Activated T-cell treated with anti-CD3 and anti-CD28 coated beads, Interleukin-2, amount 50 U/mL, for 24 hours (primary cell): ENCODE results near the gene HSPB3.
"Not testable (repeated sequence)": the region's sequence is repeated elsewhere in the genome, so short reads cannot be mapped to it uniquely, and the experiment has no call there.

Experiments
- DNase-seq: peaks from one replicate; pipeline ENCODE4 v3.0.0-alpha.2; 2020
- H3K27ac Mint-ChIP-seq: 2 replicates; pipeline ENCODE4 v1.8.0; 2020; ENCODE audit warnings: mild to moderate bottlenecking, mixed read lengths
- H3K27me3 Mint-ChIP-seq: 2 replicates; pipeline ENCODE4 v1.8.0; 2020; ENCODE audit warnings: mixed read lengths
- H3K36me3 Mint-ChIP-seq: 2 replicates; pipeline ENCODE4 v1.8.0; 2020; ENCODE audit warnings: low read depth, mixed read lengths
- H3K4me1 Mint-ChIP-seq: 2 replicates; pipeline ENCODE4 v1.8.0; 2020; ENCODE audit warnings: low read depth, mixed read lengths
- H3K4me3 Mint-ChIP-seq: 2 replicates; pipeline ENCODE4 v1.8.0; 2020; ENCODE audit warnings: mild to moderate bottlenecking, moderate library complexity, mixed read lengths
- H3K9me3 Mint-ChIP-seq: 2 replicates; pipeline ENCODE4 v1.8.0; 2020; ENCODE audit warnings: mixed read lengths

The HSPB3 gene

GRCh38 chr5:54471398-54471797 is 15.9 kb downstream of the HSPB3 start:
- DNase-seq, result no peak
- Mint-ChIP-seq H3K27me3 (no peaks in the 10 kb centered on the region), H3K27ac (no peak overlapping the region), H3K4me3 (no peak overlapping the region), H3K9me3 (no peaks in the 10 kb centered on the region), H3K36me3 (no peaks in the 10 kb centered on the region), H3K4me1 (peaks cover 6% of the 10 kb centered on the region)

DNA sequence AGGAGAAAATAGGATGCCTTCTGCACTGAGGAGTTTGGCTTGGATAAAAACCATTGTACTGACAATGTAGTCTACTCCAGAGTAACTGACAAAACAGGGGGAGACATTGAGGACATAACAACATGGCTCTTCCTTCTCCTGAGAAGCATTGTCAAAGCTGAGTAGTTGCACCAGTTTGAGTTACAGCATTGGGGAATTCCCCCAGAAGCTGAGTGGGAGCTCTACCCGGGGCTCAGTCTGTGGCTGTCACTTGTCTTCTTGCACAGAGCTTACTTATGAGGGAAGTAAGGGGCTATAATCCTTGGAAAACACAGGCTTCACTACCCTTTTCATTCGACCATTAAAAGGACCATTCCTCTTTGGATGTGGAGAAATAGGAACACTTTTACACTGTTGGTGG is 21.2 kb downstream of the HSPB3 start:
- no peak for DNase-seq
- Mint-ChIP-seq H3K27me3 (peaks cover 17% of the 10 kb centered on the region), H3K4me1 (no peaks in the 10 kb centered on the region), H3K27ac (no peak overlapping the region), H3K4me3 (no peak overlapping the region), H3K36me3 (no peaks in the 10 kb centered on the region), H3K9me3 (no peaks in the 10 kb centered on the region)

- H3K4me3 Mint-ChIP-seq, result no peak overlapping the region
Measured at GRCh38 chr5:54477941-54478478, 22.5 kb downstream of the HSPB3 start.

GRCh38 chr5:54480296-54480695 is 24.8 kb downstream of the HSPB3 start:
- Mint-ChIP-seq H3K9me3 (no peaks in the 10 kb centered on the region), H3K4me1 (no peaks in the 10 kb centered on the region), H3K36me3 (no peaks in the 10 kb centered on the region), H3K4me3 (no peak overlapping the region), H3K27ac (no peak overlapping the region), H3K27me3 (peaks cover 23% of the 10 kb centered on the region)
- no peak for DNase-seq

More at GRCh38 chr5:54477941-54478478, 22.5 kb downstream of the HSPB3 start:
- no peaks in the 10 kb centered on the region for H3K4me1 Mint-ChIP-seq
- H3K9me3 Mint-ChIP-seq, result no peaks in the 10 kb centered on the region
- peaks cover 23% of the 10 kb centered on the region for H3K27me3 Mint-ChIP-seq
- H3K36me3 Mint-ChIP-seq, result no peaks in the 10 kb centered on the region
- H3K27ac Mint-ChIP-seq, result no peak overlapping the region
- DNase-seq, result no peak

DNA sequence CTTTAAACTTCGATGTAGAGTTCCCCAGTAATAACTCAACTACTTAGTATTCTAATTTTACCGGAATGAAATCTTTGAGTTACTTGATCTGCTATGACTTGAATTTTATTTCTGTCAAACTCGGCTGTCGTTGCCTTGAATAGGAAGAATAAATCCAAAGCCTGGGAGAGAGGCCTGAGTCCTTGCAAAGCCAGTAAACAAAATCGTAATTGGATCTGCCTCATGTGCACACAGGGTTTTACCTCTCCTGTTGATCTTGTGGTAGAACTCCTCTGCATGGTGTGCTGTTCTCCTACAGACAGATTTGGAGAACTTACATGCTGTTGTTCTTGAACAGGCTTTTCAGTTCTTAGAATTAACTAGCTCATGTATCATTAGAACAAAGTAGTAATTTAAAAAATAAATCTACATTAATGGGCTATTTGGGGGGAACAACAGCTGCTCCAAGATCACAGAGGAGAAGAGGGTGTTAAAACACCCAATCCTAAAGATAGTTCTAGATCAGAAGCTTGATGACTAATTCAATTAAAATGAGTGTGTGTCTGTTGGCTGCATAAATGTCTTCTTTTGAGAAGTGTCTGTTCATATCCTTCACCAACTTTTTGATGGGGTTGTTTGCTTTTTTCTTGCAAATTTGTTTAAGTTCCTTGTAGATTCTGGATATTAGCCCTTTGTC is 28.9 kb downstream of the HSPB3 start:
- no peak for DNase-seq
- H3K4me1 Mint-ChIP-seq, result no peaks in the 10 kb centered on the region
- H3K27me3 Mint-ChIP-seq, result peaks cover 18% of the 10 kb centered on the region
- H3K27ac Mint-ChIP-seq, result no peak overlapping the region
- H3K36me3 Mint-ChIP-seq, result no peaks in the 10 kb centered on the region
- H3K4me3 Mint-ChIP-seq, result no peak overlapping the region
- no peaks in the 10 kb centered on the region for H3K9me3 Mint-ChIP-seq

GRCh38 chr5:54485659-54486058 is 30.2 kb downstream of the HSPB3 start:
- H3K4me1 Mint-ChIP-seq, H3K4me3 Mint-ChIP-seq, DNase-seq, H3K9me3 Mint-ChIP-seq, H3K27ac Mint-ChIP-seq, H3K36me3 Mint-ChIP-seq: not testable (repeated sequence)
- H3K27me3 Mint-ChIP-seq, result peaks cover 11% of the 10 kb centered on the region

DNA sequence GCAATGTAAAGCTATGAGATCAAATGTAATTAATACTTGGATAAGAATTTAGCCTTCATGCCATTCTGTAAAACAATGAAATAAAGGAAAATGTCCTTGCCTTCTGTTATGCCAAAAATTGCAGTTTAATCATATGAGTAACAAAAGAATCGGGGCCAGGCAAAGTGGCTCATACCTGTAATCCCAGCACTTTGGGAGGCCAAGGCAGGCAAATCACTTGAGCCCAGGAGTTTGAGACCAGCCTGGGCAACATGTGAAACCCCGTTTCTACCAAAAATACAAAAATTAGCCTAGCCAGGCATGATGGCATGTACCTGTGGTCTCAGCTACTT is 34.1 kb downstream of the HSPB3 start:
- H3K4me3 Mint-ChIP-seq, DNase-seq, H3K27ac Mint-ChIP-seq, H3K36me3 Mint-ChIP-seq, H3K9me3 Mint-ChIP-seq, H3K27me3 Mint-ChIP-seq, H3K4me1 Mint-ChIP-seq: not testable (repeated sequence)

DNA sequence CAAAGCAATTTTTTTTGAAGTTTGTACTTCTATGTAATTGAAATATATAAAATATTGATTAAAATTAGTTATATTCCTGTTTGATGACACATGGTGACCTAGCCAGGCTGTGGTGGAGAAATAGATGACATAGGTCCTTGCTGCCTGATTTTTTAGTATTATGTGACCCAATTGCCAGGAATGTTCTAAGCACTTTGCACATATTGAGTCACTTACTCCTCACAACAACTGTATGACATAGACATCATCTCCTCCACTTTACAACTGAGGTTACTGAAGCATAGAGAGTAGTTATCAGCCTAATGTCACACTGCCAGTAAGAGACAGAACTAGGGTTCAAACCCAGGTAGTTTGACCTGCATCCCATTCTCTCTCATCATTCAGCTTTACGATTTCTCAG is 35.8 kb downstream of the HSPB3 start:
- no peak for DNase-seq
- H3K4me3 Mint-ChIP-seq, result no peak overlapping the region
- peaks cover 5% of the 10 kb centered on the region for H3K27me3 Mint-ChIP-seq
- H3K27ac Mint-ChIP-seq, result no peak overlapping the region
- no peaks in the 10 kb centered on the region for H3K9me3 Mint-ChIP-seq
- H3K36me3 Mint-ChIP-seq, result no peaks in the 10 kb centered on the region
- no peaks in the 10 kb centered on the region for H3K4me1 Mint-ChIP-seq

DNA sequence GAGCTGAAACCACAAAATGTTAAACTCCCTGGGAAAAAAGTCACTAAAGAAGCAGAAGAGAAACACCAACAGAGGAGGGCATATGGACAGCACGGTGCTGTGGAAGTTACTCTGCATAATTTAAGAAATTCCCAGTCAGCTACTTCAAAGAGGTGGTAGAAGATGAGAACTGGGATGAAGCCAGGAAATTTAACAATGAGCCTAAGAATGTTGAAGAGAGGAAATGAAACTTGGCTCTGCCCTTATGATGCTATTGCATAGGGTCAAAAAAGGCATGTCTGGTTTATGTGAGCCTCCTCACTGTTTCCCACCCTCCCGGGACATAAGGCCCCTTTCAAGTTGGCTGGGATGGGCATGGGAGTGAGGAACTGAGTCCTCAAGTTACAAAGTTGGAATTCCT is 36.7 kb downstream of the HSPB3 start:
- Mint-ChIP-seq H3K27me3 (peaks cover 12% of the 10 kb centered on the region), H3K9me3 (no peaks in the 10 kb centered on the region), H3K27ac (no peak overlapping the region), H3K36me3 (no peaks in the 10 kb centered on the region), H3K4me3 (no peak overlapping the region), H3K4me1 (no peaks in the 10 kb centered on the region)
- DNase-seq, result no peak

- H3K27ac Mint-ChIP-seq, result no peak overlapping the region
- peaks cover 19% of the 10 kb centered on the region for H3K9me3 Mint-ChIP-seq
- peaks cover 36% of the 10 kb centered on the region for H3K27me3 Mint-ChIP-seq
- no peaks in the 10 kb centered on the region for H3K4me1 Mint-ChIP-seq
- no peaks in the 10 kb centered on the region for H3K36me3 Mint-ChIP-seq
- no peak overlapping the region for H3K4me3 Mint-ChIP-seq
- DNase-seq, result no peak
Measured at GRCh38 chr5:54495027-54495426, 39.5 kb downstream of the HSPB3 start.
